ENCODE measurements around the gene XPOT. TPM values are rescaled to one million over a fixed set of nuclear protein-coding genes. Genes with fewer than 3 reads are reported as not detected.
A peak's percentile ranks its signal among the peaks of the same experiment; 100 is the strongest.

Gene XPOT
- total and polyA plus RNA-seq, 2 of the 4 experiments (the other 2 are of a cell fraction): 40.9 to 80.8 TPM

- DNase-seq (peak; percentile 84), ATAC-seq (ENCODE audit: low read depth) (peak; percentile 86)
- peak within 1 kb of the TSS; percentile 47; the same call in 1 of the 2 replicates for H2BK20ac ChIP-seq (ENCODE audit: low read depth, low read length)
- peak within 1 kb of the TSS; percentile 96 for H3K14ac ChIP-seq (replicated peaks; ENCODE audit: low read depth, low read length)
- peak within 1 kb of the TSS; percentile 94 for H3K4me2 ChIP-seq (ENCODE audit: low read depth, low read length)
- peaks cover 9% of the 10 kb centered on the region for H3K4me1 ChIP-seq (ENCODE audit: control insufficient read depth, insufficient read depth, low read length)
- peak within 1 kb of the TSS; percentile 26 for H3K18ac ChIP-seq (ENCODE audit: low read depth, low read length)
- peak within 1 kb of the TSS; percentile 93 for H3K27ac ChIP-seq (ENCODE audit: insufficient read depth, low read length)
- peak within 1 kb of the TSS; percentile 92 for H3K4ac ChIP-seq (ENCODE audit: low read depth, low read length)
- peak within 1 kb of the TSS; percentile 98 for H2AFZ ChIP-seq (replicated peaks; ENCODE audit: low read length, poor library complexity)
- H3K56ac ChIP-seq (ENCODE audit: extremely low read depth, insufficient read depth, low read length): peak within 1 kb of the TSS; percentile 92
- in situ Hi-C loops (cut with MboI; ENCODE audit: low sequenced_read_pairs) (no loop called here), dilution Hi-C loops (cut with HindIII; ENCODE audit: low sequenced_read_pairs, unreplicated experiment) (no loop called here), intact Hi-C loops (cut with micrococcal nuclease) (no loop called here)
- H3K23ac ChIP-seq (ENCODE audit: low read depth, low read length): peak within 1 kb of the TSS; percentile 89
- H2BK15ac ChIP-seq (ENCODE audit: low read depth, low read length): no peak within 1 kb of the TSS; the same call in 2 of the 3 replicates
- CTCF ChIA-PET: no interaction called here
- peak within 1 kb of the TSS; percentile 36 to 89 for H4K8ac ChIP-seq (ENCODE audit: low read depth in 2 of 2, low read length in 2 of 2)
- peaks cover 15% of the 10 kb centered on the region for H3K36me3 ChIP-seq (ENCODE audit: control insufficient read depth, insufficient read depth, low read length)
- no peaks in the 10 kb centered on the region for H3K27me3 ChIP-seq (ENCODE audit: control insufficient read depth, insufficient read depth, low read length)
- H3K4me3 ChIP-seq (ENCODE audit: insufficient read depth, low read depth, low read length): peak within 1 kb of the TSS; percentile 89
- peak within 1 kb of the TSS; percentile 71 for H2AK5ac ChIP-seq (ENCODE audit: low read depth, low read length)
- no TSS peak for BruUV-seq (replicated peaks)
- WGBS, 2 experiments (ENCODE audit: extremely low coverage in 2 of 2, insufficient read length in 1 of 2): 0% methylated on average over 38 of the region's 94 CpGs; no CpG with 5 or more reads in 1 of the 2 experiments
- H3K9me3 ChIP-seq (ENCODE audit: control insufficient read depth, insufficient read depth, low read length): no peaks in the 10 kb centered on the region
- H3K9me1 ChIP-seq (ENCODE audit: insufficient read depth, low read length): 0 out of 2 replicates have a peak, but pooled peaks cover 2% of the 10 kb centered on the region
- H2BK5ac ChIP-seq (ENCODE audit: low read depth, low read length, poor library complexity, severe bottlenecking): peak within 1 kb of the TSS; percentile 96
- H4K20me1 ChIP-seq (ENCODE audit: insufficient read depth, low read length): peaks cover 16% of the 10 kb centered on the region
- POLR2A ChIA-PET (ENCODE audit: unreplicated experiment): no interaction called here
- H2AK9ac ChIP-seq (replicated peaks; ENCODE audit: low read depth, low read length, poor library complexity): peak within 1 kb of the TSS; percentile 90
- peak within 1 kb of the TSS; percentile 65 for H4K91ac ChIP-seq (ENCODE audit: insufficient read depth, low read depth, low read length)
- peak within 1 kb of the TSS; percentile 39 for H4K5ac ChIP-seq (ENCODE audit: low read depth, low read length)
- peak within 1 kb of the TSS; percentile 79 for H3K9ac ChIP-seq (ENCODE audit: low read depth, low read length)
- H2BK120ac ChIP-seq (ENCODE audit: low read depth, low read length): peak within 1 kb of the TSS; percentile 58; the same call in 1 of the 2 replicates
- H3K79me1 ChIP-seq (ENCODE audit: low read depth in 1 of 2, low read length in 2 of 2): peaks cover 3 to 24% of the 10 kb centered on the region in 2 experiments; a peak in 3 of 4 replicates
- TF ChIP-seq SMC3 (IDR thresholded peaks at IDR 0.05; ENCODE audit: low read depth, low read length) (no peak), RAD21 (IDR thresholded peaks at IDR 0.05; ENCODE audit: low read length) (no peak), RFX5 (IDR thresholded peaks at IDR 0.05; ENCODE audit: low read depth, low read length) (no peak), NFE2L2 (IDR thresholded peaks at IDR 0.05; ENCODE audit: low read depth, low read length) (peak; percentile 63; the same call in 1 of the 2 replicates), MAFK (IDR thresholded peaks at IDR 0.05; ENCODE audit: low read depth, low read length) (peak; percentile 33; the same call in 1 of the 2 replicates), CHD1 (IDR thresholded peaks at IDR 0.05; ENCODE audit: low read depth, low read length) (peak; percentile 88; the same call in 1 of the 2 replicates), BHLHE40 (IDR thresholded peaks at IDR 0.05; ENCODE audit: low read depth, low read length) (peak; percentile 57), USF2 (IDR thresholded peaks at IDR 0.05; ENCODE audit: low read depth, low read length) (peak; percentile 98), FOS (IDR thresholded peaks at IDR 0.05; ENCODE audit: low read depth, low read length) (peak; percentile 16; the same call in 1 of the 2 replicates), POLR2A (IDR thresholded peaks at IDR 0.05; ENCODE audit: low read depth, low read length) (peak; percentile 90), MAZ (IDR thresholded peaks at IDR 0.05; ENCODE audit: borderline replicate concordance, low read depth, low read length) (peak; percentile 52; the same call in 1 of the 2 replicates), ELK1 (IDR thresholded peaks at IDR 0.05; ENCODE audit: borderline replicate concordance, low read depth, low read length) (no peak; the same call in 1 of the 2 replicates), RCOR1 (IDR thresholded peaks at IDR 0.05; ENCODE audit: insufficient replicate concordance, low read length) (no peak), MXI1 (IDR thresholded peaks at IDR 0.05; ENCODE audit: borderline replicate concordance, low read depth, low read length) (peak; percentile 73), CEBPB (IDR thresholded peaks at IDR 0.05; ENCODE audit: low read depth, low read length) (no peak)
Measured at GRCh38 chr12:64451687-64452558, 47.7 kb downstream of the XPOT start, which contains the start of gene TBK1. TSS of gene TBK1 (plus strand) at chr12:64452120. CDS start at chr12:64455871, 3,751 bp downstream.
